Mammary epithelial cell (primary cell): Measurements from ENCODE around the gene CAMTA1.
"Not testable (repeated sequence)": the region's sequence is repeated elsewhere in the genome, so short reads cannot be mapped to it uniquely, and the experiment has no call there.

ENCODE experiments used
- CTCF ChIP-seq, 2 donors: IDR thresholded peaks in 1 of 2; conservative IDR thresholded peaks in 1 of 2; 2 replicates each; pipeline ENCODE4 v1.5.1; 2011 to 2012; ENCODE audit warnings: inconsistent platforms in 2 of 2, low read length in 2 of 2, mild to moderate bottlenecking in 2 of 2, control low read depth in 1 of 2, low read depth in 1 of 2; ENCODE audit not compliant: insufficient read depth in 1 of 2; ENCODE audit errors: extremely low read depth in 1 of 2
- EZH2 ChIP-seq: IDR thresholded peaks from 2 replicates; pipeline ENCODE4 v1.6.1; 2012; ENCODE audit warnings: low read length, inconsistent platforms, borderline replicate concordance

- not testable (repeated sequence) for TF ChIP-seq CTCF (conservative IDR thresholded peaks at IDR 0.05 in 1 of 2, IDR thresholded peaks at IDR 0.05 in 1 of 2; ENCODE audit: extremely low read depth in 1 of 2, insufficient read depth in 1 of 2, low read depth in 1 of 2, low read length in 2 of 2); EZH2
Observed at GRCh38 chr1:7330726-7331125, 545.5 kb downstream of the CAMTA1 start.
